ENCODE results near the gene DNAJA4. TPM values are rescaled to one million over a fixed set of nuclear protein-coding genes. Genes with fewer than 3 reads are reported as not detected.

The DNAJA4 gene
- total and polyA plus RNA-seq, 2 of the 13 experiments (the other 11 are each of a cell fraction or from before 2014, with no cell fraction given) = not detected

- ChIA-PET CTCF (ENCODE audit: low intra/inter-chr PET ratio, low total read pairs) (no interaction called here), POLR2A (no interaction called here)
- Histone ChIP-seq H3K27me3 (ENCODE audit: control insufficient read depth in 1 of 2, insufficient read depth in 2 of 2, low read length in 2 of 2) (peaks cover 0 to 18% of the 10 kb centered on the region in 2 experiments; a peak in 2 of 5 replicates), H3K4me1 (ENCODE audit: insufficient read depth, low read length) (no peaks in the 10 kb centered on the region), H4K20me1 (ENCODE audit: insufficient read depth, low read length) (no peaks in the 10 kb centered on the region), H3K27ac (ENCODE audit: extremely low read length, insufficient read depth, low read length) (no peak overlapping the region), H2AFZ (ENCODE audit: low read length) (no peak overlapping the region), H3K79me2 (ENCODE audit: insufficient read depth, low read length) (no peaks in the 10 kb centered on the region), H3K4me2 (ENCODE audit: low read depth, low read length) (no peak overlapping the region), H3K9me3 (ENCODE audit: low read length) (no peaks in the 10 kb centered on the region), H3K4me3 (replicated peaks in 1 of 3; ENCODE audit: insufficient read depth in 1 of 3, low read depth in 2 of 3, low read length in 3 of 3) (no peak overlapping the region), H3K9ac (ENCODE audit: insufficient read depth, low read depth, low read length) (no peak overlapping the region), H3K36me3 (replicated peaks in 1 of 2; ENCODE audit: control insufficient read depth in 1 of 2, insufficient read depth in 2 of 2, low read length in 2 of 2) (no peaks in the 10 kb centered on the region)
- in situ Hi-C loops (cut with HindIII; ENCODE audit: extremely low pct_ligation_motif_present, low pct_unique_long_range_greater_than_20kb) (no loop called here), intact Hi-C loops (cut with micrococcal nuclease; ENCODE audit: unreplicated experiment) (no loop called here)
- BruUV-seq (replicated peaks) = no TSS peak
- no peak for FAIRE-seq
- ATAC-seq = no peak
- DNase-seq (ENCODE audit: low spot score) = no peak
- TF ChIP-seq ESRRA (CRISPR knock-in tag; IDR thresholded peaks at IDR 0.05; ENCODE audit: low read depth) (no peak), IKZF4 (CRISPR knock-in tag; IDR thresholded peaks at IDR 0.05; ENCODE audit: borderline replicate concordance, low read depth, not compliant biosample characterization) (no peak), MAFK (conservative IDR thresholded peaks at IDR 0.05 in 1 of 2, IDR thresholded peaks at IDR 0.05 in 1 of 2; ENCODE audit: low read length in 2 of 2) (no peak), EEA1 (CRISPR knock-in tag; IDR thresholded peaks at IDR 0.05; ENCODE audit: borderline replicate concordance) (no peak), ZNF768 (CRISPR knock-in tag; IDR thresholded peaks at IDR 0.05) (no peak), ZHX1 (CRISPR knock-in tag; IDR thresholded peaks at IDR 0.05; ENCODE audit: low read depth) (no peak), ZKSCAN8 (CRISPR knock-in tag; IDR thresholded peaks at IDR 0.05; ENCODE audit: borderline replicate concordance) (no peak), ZIK1 (CRISPR knock-in tag; IDR thresholded peaks at IDR 0.05; ENCODE audit: borderline replicate concordance, low read depth) (no peak), NFRKB (IDR thresholded peaks at IDR 0.05) (no peak)
- TF ChIP-seq, protein P1, sequence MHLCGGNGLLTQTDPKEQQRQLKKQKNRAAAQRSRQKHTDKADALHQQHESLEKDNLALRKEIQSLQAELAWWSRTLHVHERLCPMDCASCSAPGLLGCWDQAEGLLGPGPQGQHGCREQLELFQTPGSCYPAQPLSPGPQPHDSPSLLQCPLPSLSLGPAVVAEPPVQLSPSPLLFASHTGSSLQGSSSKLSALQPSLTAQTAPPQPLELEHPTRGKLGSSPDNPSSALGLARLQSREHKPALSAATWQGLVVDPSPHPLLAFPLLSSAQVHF (CRISPR knock-in tag; IDR thresholded peaks at IDR 0.05) = no peak
Observed at GRCh38 chr15:78266229-78266628, 1.9 kb downstream of the DNAJA4 start.

All from HepG2 (cell line).